ENCODE data around the gene TULP4. TPM values are rescaled to one million over a fixed set of nuclear protein-coding genes. Genes with fewer than 3 reads are reported as not detected.

TULP4 gene
- total RNA-seq, 1 experiment from 2014 or later: 105 TPM

DNA sequence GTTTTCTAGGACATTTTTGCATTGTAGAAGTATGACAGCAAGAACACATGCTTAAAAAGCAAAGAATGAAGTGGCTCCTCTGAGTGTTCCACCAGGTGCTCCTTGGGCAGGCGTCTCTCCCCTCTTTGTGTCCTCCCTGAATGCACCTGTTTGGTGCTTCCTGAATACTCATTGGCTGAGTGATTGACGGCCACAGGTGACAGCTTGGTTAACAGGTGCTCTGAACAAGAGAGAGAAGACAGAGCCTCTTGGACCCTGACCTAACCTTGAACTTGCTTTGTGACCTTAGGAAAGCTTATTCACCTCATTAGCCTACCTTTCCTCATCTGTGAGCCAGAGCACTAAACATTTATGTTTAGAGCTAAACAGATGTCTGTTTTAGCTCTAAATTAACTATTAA, 93.7 kb downstream of the TULP4 start:
- peak overlapping the region; percentile 43 for H3K4me3 Mint-ChIP-seq (ENCODE audit: low read depth, unreplicated experiment)
- no peaks in the 10 kb centered on the region for H3K27me3 Mint-ChIP-seq (ENCODE audit: unreplicated experiment)
- TF ChIP-seq, protein P1, sequence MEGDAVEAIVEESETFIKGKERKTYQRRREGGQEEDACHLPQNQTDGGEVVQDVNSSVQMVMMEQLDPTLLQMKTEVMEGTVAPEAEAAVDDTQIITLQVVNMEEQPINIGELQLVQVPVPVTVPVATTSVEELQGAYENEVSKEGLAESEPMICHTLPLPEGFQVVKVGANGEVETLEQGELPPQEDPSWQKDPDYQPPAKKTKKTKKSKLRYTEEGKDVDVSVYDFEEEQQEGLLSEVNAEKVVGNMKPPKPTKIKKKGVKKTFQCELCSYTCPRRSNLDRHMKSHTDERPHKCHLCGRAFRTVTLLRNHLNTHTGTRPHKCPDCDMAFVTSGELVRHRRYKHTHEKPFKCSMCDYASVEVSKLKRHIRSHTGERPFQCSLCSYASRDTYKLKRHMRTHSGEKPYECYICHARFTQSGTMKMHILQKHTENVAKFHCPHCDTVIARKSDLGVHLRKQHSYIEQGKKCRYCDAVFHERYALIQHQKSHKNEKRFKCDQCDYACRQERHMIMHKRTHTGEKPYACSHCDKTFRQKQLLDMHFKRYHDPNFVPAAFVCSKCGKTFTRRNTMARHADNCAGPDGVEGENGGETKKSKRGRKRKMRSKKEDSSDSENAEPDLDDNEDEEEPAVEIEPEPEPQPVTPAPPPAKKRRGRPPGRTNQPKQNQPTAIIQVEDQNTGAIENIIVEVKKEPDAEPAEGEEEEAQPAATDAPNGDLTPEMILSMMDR (IDR thresholded peaks at IDR 0.05; ENCODE audit: unreplicated experiment): no peak
- peaks cover 14% of the 10 kb centered on the region for H3K36me3 Mint-ChIP-seq (ENCODE audit: insufficient read depth, unreplicated experiment)
- no peak for DNase-seq
- no peaks in the 10 kb centered on the region for H3K9me3 Mint-ChIP-seq (ENCODE audit: low read depth, unreplicated experiment)
- CTCF ChIA-PET: interaction anchor here (0.5 to 0.7 kb wide), 2 partner anchors 78 to 511 kb away, joined by 3 read pairs; no protein-coding TSS in a partner anchor
- intact Hi-C loops (cut with micrococcal nuclease; ENCODE audit: unreplicated experiment): loop anchor here (5.0 kb wide), 1 partner anchor 69 kb away; no protein-coding TSS in a partner anchor
- H3K4me1 Mint-ChIP-seq (ENCODE audit: low read depth, unreplicated experiment): peaks cover 54% of the 10 kb centered on the region
- H3K27ac Mint-ChIP-seq (ENCODE audit: unreplicated experiment): peak overlapping the region; percentile 82
- BruUV-seq (replicated peaks): no TSS peak

DNA sequence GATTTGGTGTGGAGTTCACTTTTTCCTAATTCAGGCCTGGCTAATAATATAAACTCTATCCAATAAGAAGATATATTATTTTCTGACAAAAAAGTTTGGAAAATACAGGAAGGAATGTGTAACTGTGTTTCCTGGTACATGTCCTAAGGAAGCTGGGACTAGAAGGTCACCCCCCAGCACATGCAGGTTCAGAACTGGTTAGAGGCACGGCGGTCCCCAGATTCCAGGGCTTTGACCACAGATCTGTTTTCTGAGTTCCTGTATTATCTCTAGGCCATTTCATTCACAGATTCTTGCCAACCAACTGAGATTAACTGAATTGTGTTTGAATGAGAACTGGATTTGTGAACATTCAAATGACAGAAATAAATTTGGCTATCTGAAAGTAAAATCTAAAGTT, 94.5 kb downstream of the TULP4 start:
- no peak for DNase-seq
- Mint-ChIP-seq H3K36me3 (ENCODE audit: insufficient read depth, unreplicated experiment) (peaks cover 14% of the 10 kb centered on the region), H3K27me3 (ENCODE audit: unreplicated experiment) (no peaks in the 10 kb centered on the region), H3K4me3 (ENCODE audit: low read depth, unreplicated experiment) (no peak overlapping the region), H3K9me3 (ENCODE audit: low read depth, unreplicated experiment) (no peaks in the 10 kb centered on the region), H3K4me1 (ENCODE audit: low read depth, unreplicated experiment) (peaks cover 60% of the 10 kb centered on the region), H3K27ac (ENCODE audit: unreplicated experiment) (no peak overlapping the region)
- no TSS peak for BruUV-seq (replicated peaks)
- CTCF ChIA-PET: no interaction called here
- intact Hi-C loops (cut with micrococcal nuclease; ENCODE audit: unreplicated experiment): loop anchor here (5.0 kb wide), 1 partner anchor 69 kb away; no protein-coding TSS in a partner anchor
- TF ChIP-seq, protein P1 (IDR thresholded peaks at IDR 0.05; ENCODE audit: unreplicated experiment): no peak

GRCh38 chr6:158408013-158408412, 95.7 kb downstream of the TULP4 start:
- no peak for DNase-seq
- peaks cover 21% of the 10 kb centered on the region for H3K36me3 Mint-ChIP-seq (ENCODE audit: insufficient read depth, unreplicated experiment)
- no peak overlapping the region for H3K27ac Mint-ChIP-seq (ENCODE audit: unreplicated experiment)
- no peak overlapping the region for H3K4me3 Mint-ChIP-seq (ENCODE audit: low read depth, unreplicated experiment)
- peaks cover 65% of the 10 kb centered on the region for H3K4me1 Mint-ChIP-seq (ENCODE audit: low read depth, unreplicated experiment)
- TF ChIP-seq, protein P1 (IDR thresholded peaks at IDR 0.05; ENCODE audit: unreplicated experiment): no peak
- no peaks in the 10 kb centered on the region for H3K27me3 Mint-ChIP-seq (ENCODE audit: unreplicated experiment)
- no TSS peak for BruUV-seq (replicated peaks)
- no peaks in the 10 kb centered on the region for H3K9me3 Mint-ChIP-seq (ENCODE audit: low read depth, unreplicated experiment)
- CTCF ChIA-PET: no interaction called here
- intact Hi-C loops (cut with micrococcal nuclease; ENCODE audit: unreplicated experiment): loop anchor here (5.0 kb wide), 1 partner anchor 71 kb away; no protein-coding TSS in a partner anchor

DNA sequence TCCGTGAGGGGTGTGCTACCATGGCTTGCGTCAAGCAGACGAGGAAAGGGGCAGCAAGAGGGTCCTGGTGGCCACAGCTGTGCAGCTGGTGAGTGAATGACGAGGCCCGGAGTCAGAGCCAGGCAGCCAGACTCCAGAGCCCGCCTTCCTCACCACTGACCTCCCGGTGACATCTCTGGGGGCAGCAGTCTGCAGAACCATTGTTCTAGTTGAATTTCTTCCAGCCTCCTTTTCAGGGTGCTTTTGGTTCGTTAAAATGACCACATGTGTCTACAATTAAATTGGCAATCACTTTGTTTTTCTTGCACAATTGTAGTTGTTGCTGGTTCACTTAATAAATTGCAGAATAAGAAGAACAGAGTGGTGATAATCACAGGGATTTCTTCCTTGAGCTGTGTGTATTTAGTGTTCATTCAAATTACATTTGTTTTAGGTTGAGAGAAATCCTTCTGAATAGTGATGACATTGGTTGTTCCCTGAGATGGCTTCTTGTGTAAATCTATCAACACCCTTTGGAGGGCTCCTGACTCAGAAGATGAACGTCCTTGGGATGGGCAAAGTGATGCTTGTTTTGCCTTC, 96.4 kb downstream of the TULP4 start:
- Mint-ChIP-seq H3K4me3 (ENCODE audit: low read depth, unreplicated experiment) (no peak overlapping the region), H3K27ac (ENCODE audit: unreplicated experiment) (no peak overlapping the region), H3K27me3 (ENCODE audit: unreplicated experiment) (no peaks in the 10 kb centered on the region), H3K9me3 (ENCODE audit: low read depth, unreplicated experiment) (no peaks in the 10 kb centered on the region), H3K36me3 (ENCODE audit: insufficient read depth, unreplicated experiment) (peaks cover 24% of the 10 kb centered on the region), H3K4me1 (ENCODE audit: low read depth, unreplicated experiment) (peaks cover 71% of the 10 kb centered on the region)
- CTCF ChIA-PET: no interaction called here
- intact Hi-C loops (cut with micrococcal nuclease; ENCODE audit: unreplicated experiment): loop anchor here (5.0 kb wide), 1 partner anchor 71 kb away; no protein-coding TSS in a partner anchor
- BruUV-seq (replicated peaks): no TSS peak
- DNase-seq: no peak
- TF ChIP-seq, protein P1 (IDR thresholded peaks at IDR 0.05; ENCODE audit: unreplicated experiment): no peak
